CD4-positive, alpha-beta T cell treated with Interleukin-2 at 100 ng/mL for 4 hours (primary cell): ENCODE measurements around the gene PITPNC1.
A peak's percentile ranks its signal among the peaks of the same experiment; 100 is the strongest.
"Not testable (repeated sequence)": the region's sequence is repeated elsewhere in the genome, so short reads cannot be mapped to it uniquely, and the experiment has no call there.

Experiments
- DNase-seq: peaks from one replicate; pipeline ENCODE4 v3.0.0-alpha.2; 2020; ENCODE audit warnings: low spot score

Gene PITPNC1

GRCh38 chr17:67578679-67579405, 201.8 kb downstream of the PITPNC1 start:
- not testable (repeated sequence) for DNase-seq

DNA sequence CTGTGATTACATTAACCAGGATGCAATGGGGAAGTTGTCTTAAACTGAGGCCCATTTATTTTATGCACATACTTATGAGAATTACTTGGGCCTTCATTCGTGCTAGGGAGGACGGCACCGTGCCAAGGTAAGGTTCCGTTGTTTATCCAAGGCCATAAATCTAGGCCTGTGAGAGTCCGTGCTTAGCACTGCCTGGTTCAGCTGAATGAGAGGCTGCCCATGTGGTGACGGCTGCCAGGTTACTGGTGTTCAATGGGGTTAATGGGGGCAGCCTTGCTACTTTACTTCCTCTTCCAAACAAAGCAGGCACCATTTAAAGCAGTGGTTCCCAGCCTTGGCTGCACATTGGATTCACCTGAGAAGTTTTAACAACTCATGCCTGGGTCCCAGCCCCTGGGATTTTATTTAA, 205.6 kb downstream of the PITPNC1 start:
- no peak for DNase-seq

GRCh38 chr17:67585077-67585602, 208.1 kb downstream of the PITPNC1 start:
- no peak for DNase-seq

- DNase-seq = no peak
Measured at GRCh38 chr17:67588326-67588725, 211.2 kb downstream of the PITPNC1 start.

DNA sequence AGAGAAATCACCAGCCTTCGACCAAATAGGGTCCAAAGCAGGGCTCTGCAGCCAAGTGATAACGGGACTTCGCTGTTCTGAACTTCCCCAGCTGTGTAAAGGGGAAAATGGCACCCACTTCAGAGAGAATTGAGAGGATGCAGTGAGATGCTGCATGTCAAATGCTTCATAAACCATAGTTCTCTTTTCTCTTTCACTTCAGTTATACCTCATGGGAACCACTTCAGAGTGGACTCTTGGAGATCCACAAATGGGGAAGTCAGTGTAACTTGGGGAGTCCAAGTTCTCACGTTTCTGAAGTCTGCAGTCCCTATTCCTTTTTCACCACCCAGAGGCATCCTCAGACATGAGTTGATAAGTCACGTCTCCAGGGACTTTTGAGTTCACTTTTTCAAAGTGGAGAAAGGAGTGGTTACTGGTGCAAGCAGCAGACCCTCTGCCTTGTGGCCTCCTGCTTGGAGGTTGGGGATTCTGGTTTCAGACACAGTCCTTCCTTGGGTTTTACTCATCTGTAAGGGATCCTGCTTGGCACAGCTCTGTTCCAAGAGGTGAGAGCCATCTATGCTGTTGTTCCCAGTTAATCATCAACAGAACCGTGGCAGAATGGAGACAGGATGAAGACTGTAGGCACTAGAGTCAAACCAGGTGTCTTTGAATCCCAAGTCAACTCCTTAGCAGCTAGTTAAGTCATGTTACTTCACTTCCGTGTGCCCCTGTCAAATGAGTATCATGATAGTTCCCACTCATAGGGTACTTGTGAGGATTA, 217.2 kb downstream of the PITPNC1 start:
- DNase-seq = no peak

DNA sequence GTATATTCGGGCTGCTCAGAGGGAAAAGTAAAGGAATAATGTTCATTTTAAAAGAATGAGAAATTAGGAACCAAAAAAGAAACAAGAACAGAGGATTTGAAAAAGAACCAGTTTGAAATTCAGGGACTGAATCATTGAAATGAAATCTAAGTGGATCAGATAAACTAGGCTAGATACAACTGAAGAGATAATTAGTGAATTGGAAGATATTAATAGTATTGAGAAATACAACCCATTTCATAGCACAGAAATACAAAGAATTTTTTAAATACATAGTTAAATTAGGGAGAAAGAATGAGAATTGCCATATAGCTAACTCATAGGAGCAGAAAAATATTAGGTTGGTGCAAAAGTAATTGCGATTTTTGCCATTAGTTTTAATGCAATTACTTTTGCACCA, 223.3 kb downstream of the PITPNC1 start:
- no peak for DNase-seq

GRCh38 chr17:67601897-67602296, 224.8 kb downstream of the PITPNC1 start:
- DNase-seq = no peak

- no peak for DNase-seq
Measured at GRCh38 chr17:67602444-67602843, 225.4 kb downstream of the PITPNC1 start.

GRCh38 chr17:67602974-67603373, 225.9 kb downstream of the PITPNC1 start:
- DNase-seq = peak; percentile 58

DNA sequence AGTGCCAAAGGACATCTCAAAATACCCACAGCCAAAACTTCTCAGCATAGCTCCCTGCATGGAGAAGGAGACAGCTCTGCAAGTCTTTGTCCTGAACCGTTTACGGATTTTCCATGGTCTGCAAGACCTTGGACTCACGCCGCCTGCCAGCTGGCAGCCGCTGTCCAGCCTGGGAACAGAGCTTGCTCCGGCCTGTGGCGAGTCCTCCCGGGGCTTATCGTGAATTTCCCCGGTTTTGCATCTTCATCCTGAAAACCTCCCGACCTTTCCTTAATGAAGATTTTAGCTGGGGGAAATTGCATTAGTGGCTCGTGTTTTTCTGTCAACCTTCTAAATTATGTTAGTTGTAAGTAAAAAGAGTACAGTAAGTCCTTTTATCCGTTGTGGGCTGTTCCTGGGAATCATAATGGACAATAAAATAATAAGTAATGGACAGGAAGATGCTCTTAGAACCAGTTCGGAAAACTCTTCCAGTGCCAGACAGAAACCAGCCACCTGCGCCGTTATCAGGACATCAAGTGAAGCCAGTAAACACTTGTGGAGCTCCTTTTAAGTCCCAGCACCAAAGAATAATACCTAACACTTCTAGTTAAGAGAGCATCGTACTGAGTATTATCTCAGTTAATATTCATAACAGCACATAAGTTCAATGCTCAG, 228.3 kb downstream of the PITPNC1 start:
- no peak for DNase-seq

DNA sequence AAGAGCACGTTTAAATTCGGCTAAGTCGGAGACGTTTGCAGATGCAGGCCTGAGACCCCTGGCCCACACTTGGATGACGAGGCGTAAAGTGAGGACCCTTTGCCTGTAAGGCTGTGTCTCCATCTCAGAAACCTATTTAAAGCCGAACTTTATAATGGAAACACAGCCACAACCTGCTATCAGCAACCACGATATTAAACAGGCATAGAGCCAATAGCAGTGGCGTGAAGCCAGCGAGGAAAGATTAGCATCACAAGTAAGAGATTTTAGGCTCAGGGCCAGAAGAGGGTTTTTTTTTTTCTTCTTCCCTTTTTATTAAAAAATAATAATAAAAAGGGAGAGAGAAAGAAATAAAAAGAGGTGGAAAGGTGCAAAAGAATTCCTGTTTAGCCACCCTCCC, 229.4 kb downstream of the PITPNC1 start:
- DNase-seq = no peak

- no peak for DNase-seq
Measured at GRCh38 chr17:67606896-67607604, 230.0 kb downstream of the PITPNC1 start.

DNA sequence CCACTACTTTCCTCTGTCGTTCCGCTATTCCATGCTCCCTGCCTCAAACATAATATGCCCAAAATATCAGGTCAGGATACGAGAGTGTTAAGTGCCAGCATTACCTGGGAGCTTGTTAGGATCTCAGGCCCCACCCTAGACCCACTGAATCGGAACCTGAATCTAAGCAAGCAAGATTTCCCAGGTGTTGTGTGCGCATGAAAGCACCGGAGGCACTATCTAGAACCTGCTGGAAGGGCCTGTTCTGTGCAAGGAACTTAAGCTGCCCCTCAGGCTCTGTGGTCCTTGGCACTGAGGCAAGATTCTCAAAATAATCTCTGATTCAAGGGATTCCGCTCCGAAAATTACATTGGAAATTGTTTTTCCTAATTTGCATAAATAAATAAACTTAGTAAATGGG, 233.0 kb downstream of the PITPNC1 start:
- DNase-seq = no peak

DNA sequence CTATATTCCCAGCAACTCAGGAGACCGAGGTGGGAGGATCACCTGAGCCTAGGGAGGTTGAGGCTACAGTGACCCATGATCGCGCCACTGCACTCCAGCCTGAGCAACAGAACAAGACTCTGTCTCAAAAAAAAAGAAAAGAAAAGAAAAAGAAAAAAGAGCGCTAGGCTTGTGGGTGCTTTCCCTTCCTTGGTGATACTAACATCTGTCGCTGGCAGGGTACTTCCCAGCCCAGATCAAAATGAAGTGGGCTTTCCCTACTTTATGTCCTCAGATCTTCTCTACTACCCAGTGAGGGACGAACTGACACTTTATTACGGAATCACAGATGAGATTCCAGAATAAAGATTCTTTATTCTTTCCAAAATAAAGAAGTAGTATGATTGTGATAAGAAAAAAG, 236.9 kb downstream of the PITPNC1 start:
- no peak for DNase-seq

GRCh38 chr17:67615011-67615561, 238.0 kb downstream of the PITPNC1 start:
- no peak for DNase-seq

DNA sequence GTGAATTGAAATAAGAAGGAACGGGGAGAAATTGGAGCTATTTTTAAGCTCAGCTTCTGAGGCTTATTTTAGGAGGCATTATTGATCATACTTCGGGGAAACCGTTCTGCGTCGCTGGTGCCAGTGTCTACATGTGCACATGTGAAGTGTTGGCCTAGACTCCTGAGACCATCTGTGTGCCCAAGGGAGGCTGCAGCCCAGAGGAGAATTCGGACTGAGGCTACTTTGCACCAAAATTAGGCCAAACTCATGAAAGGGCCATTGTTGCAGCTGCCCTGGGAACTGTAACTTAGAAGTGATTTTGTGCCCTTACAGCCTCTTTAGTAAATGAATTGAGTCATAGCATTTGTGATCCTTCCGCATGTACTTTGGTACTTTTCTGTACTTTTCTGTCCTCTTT, 238.7 kb downstream of the PITPNC1 start:
- no peak for DNase-seq

DNA sequence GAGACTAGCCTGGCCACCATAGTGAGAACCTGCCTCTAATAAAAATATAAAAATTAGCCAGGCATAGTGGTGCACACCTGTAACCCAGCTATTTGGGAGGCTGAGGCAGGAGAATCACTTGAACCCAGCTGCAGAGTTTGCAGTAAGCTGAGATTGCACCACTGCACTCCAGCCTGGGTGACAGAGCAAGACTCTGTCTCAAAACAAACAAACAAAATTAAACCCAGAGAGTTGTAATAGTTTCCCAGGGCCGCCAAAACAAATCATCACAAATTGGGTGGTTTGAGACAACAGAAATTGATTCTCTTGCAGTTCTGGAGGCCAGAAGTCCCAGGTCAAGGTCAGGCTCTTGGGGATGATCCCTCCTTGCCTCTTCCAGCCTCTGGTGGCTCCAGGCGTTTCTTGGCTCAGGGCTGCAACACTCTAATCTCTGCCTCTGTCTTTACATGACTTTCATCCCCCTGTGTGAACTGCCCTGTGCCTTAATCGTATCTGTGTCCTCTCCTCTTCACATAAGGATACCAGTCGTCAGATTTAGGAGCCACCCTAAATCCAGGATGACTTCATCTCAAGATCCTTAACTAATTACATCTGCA, 240.3 kb downstream of the PITPNC1 start:
- no peak for DNase-seq

DNA sequence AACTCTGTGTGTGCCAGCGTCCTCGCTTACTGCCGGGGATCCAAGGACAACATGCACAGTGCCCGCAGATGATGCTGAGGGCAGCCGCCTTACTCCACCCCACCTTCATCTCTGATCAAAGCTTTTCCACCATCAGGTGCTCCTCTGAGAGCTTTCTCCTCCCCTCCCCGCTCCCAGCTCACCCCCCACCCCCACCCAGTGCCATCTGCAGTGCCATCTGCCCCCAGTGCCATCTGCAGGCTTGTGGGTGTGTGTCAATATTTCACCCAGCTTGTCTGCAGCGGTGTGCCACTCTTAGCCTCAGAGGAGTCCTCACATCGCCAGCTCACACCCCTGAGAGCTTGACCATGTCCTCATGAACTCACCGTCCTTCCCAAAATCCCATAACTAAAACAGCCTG, 242.5 kb downstream of the PITPNC1 start:
- no peak for DNase-seq

GRCh38 chr17:67620088-67620487, 243.0 kb downstream of the PITPNC1 start:
- no peak for DNase-seq

DNA sequence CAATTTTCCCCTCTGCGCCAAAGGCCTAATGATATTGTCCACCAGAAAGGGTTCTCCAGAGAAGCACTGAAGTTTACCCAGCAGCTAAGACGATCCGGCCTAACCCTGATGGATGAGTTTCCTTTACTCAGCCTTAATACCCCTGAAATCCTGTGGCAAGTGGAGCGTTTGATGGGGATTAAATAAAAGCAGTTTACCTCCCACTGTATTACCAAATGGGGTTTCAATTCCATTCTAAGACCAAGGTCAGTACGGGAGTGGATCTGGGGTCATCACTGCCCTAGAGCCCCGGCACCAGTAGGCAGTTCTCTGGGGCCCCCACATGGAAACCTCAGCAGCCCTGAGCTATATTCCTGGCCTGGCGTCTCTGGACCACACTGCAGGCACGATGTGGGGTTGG, 243.6 kb downstream of the PITPNC1 start:
- DNase-seq = no peak

GRCh38 chr17:67623767-67624166, 246.7 kb downstream of the PITPNC1 start:
- DNase-seq = no peak
